ENCODE results near the gene TMEM204. TPM values are rescaled to one million over a fixed set of nuclear protein-coding genes. Genes with fewer than 3 reads are reported as not detected.

TMEM204 gene
- total RNA-seq, 4 donors from 2014 or later, result 7.6 to 26.6 (median 18.8) TPM

GRCh38 chr16:1514507-1514906 is 19.0 kb upstream of the TMEM204 start:
- H3K36me3 ChIP-seq, result peaks cover 40% of the 10 kb centered on the region
- WGBS, result 63% methylated on average over 3 of the region's 3 CpGs
- no peaks in the 10 kb centered on the region for H3K27me3 ChIP-seq
- DNase-seq (ENCODE audit: low spot score in 2 of 2), result no peak
- no peak overlapping the region for H3K4me3 ChIP-seq
- no peak overlapping the region for H3K27ac ChIP-seq
- TF ChIP-seq POLR2AphosphoS5 (IDR thresholded peaks at IDR 0.05) (no peak), POLR2A (IDR thresholded peaks at IDR 0.05) (no peak), CTCF (IDR thresholded peaks at IDR 0.05) (no peak), EP300 (IDR thresholded peaks at IDR 0.05) (no peak)
- H3K4me1 ChIP-seq, result no peaks in the 10 kb centered on the region
- no peaks in the 10 kb centered on the region for H3K9me3 ChIP-seq

GRCh38 chr16:1518626-1519135 is 14.8 kb upstream of the TMEM204 start:
- no peaks in the 10 kb centered on the region for H3K27me3 ChIP-seq
- H3K4me3 ChIP-seq, result no peak overlapping the region
- no peaks in the 10 kb centered on the region for H3K4me1 ChIP-seq
- TF ChIP-seq POLR2A (IDR thresholded peaks at IDR 0.05) (no peak), POLR2AphosphoS5 (IDR thresholded peaks at IDR 0.05) (no peak), CTCF (IDR thresholded peaks at IDR 0.05) (no peak)
- no peak overlapping the region for H3K27ac ChIP-seq
- H3K9me3 ChIP-seq, result no peaks in the 10 kb centered on the region
- H3K36me3 ChIP-seq, result peaks cover 45% of the 10 kb centered on the region
- 96% methylated on average over 15 of the region's 16 CpGs for WGBS
- DNase-seq (ENCODE audit: low spot score in 2 of 2), result no peak

- Histone ChIP-seq H3K36me3 (peaks cover 52% of the 10 kb centered on the region), H3K27ac (no peak overlapping the region), H3K4me1 (no peaks in the 10 kb centered on the region), H3K27me3 (no peaks in the 10 kb centered on the region), H3K4me3 (no peak overlapping the region), H3K9me3 (no peaks in the 10 kb centered on the region)
- no CpG with 5 or more reads among the region's 17 CpGs for WGBS
- no peak for TF ChIP-seq CTCF (IDR thresholded peaks at IDR 0.05)
- no peak for TF ChIP-seq POLR2AphosphoS5 (IDR thresholded peaks at IDR 0.05)
- no peak for DNase-seq (ENCODE audit: low spot score in 2 of 2)
Observed at GRCh38 chr16:1519831-1520230, 13.6 kb upstream of the TMEM204 start.

GRCh38 chr16:1520461-1520860 is 13.0 kb upstream of the TMEM204 start:
- Histone ChIP-seq H3K27ac (no peak overlapping the region), H3K36me3 (peaks cover 52% of the 10 kb centered on the region), H3K9me3 (no peaks in the 10 kb centered on the region), H3K4me1 (no peaks in the 10 kb centered on the region), H3K4me3 (no peak overlapping the region), H3K27me3 (no peaks in the 10 kb centered on the region)
- TF ChIP-seq EP300 (IDR thresholded peaks at IDR 0.05), result no peak
- TF ChIP-seq POLR2AphosphoS5 (IDR thresholded peaks at IDR 0.05), result no peak
- no peak for DNase-seq (ENCODE audit: low spot score in 2 of 2)
- WGBS, result 100% methylated on average over 2 of the region's 19 CpGs

- H3K27ac ChIP-seq, result no peak overlapping the region
- H3K4me3 ChIP-seq, result no peak overlapping the region
- peaks cover 14% of the 10 kb centered on the region for H3K4me1 ChIP-seq
- H3K36me3 ChIP-seq, result peaks cover 41% of the 10 kb centered on the region
- DNase-seq (ENCODE audit: low spot score in 2 of 2), result no peak
- whole genome bisulfite sequencing, result 87% methylated on average over 27 of the region's 30 CpGs
- TF ChIP-seq POLR2AphosphoS5 (IDR thresholded peaks at IDR 0.05), result no peak
- no peak for TF ChIP-seq EP300 (IDR thresholded peaks at IDR 0.05)
- no peak for TF ChIP-seq CTCF (IDR thresholded peaks at IDR 0.05)
- no peak for TF ChIP-seq POLR2A (IDR thresholded peaks at IDR 0.05)
- no peaks in the 10 kb centered on the region for H3K9me3 ChIP-seq
- no peaks in the 10 kb centered on the region for H3K27me3 ChIP-seq
Observed at GRCh38 chr16:1523581-1524245, 9.8 kb upstream of the TMEM204 start.

GRCh38 chr16:1524366-1524765 is 9.1 kb upstream of the TMEM204 start:
- Histone ChIP-seq H3K4me3 (no peak overlapping the region), H3K9me3 (no peaks in the 10 kb centered on the region), H3K27ac (no peak overlapping the region), H3K27me3 (no peaks in the 10 kb centered on the region), H3K36me3 (peaks cover 34% of the 10 kb centered on the region), H3K4me1 (peaks cover 20% of the 10 kb centered on the region)
- no peak for DNase-seq (ENCODE audit: low spot score in 2 of 2)
- 87% methylated on average over 26 of the region's 26 CpGs for WGBS
- TF ChIP-seq POLR2AphosphoS5 (IDR thresholded peaks at IDR 0.05) (no peak), POLR2A (IDR thresholded peaks at IDR 0.05) (no peak), CTCF (IDR thresholded peaks at IDR 0.05) (no peak), EP300 (IDR thresholded peaks at IDR 0.05) (no peak)

All from suprapubic skin (tissue), 4 donors.